Measurements from ENCODE around the gene FAM234B. TPM values are rescaled to one million over a fixed set of nuclear protein-coding genes. Genes with fewer than 3 reads are reported as not detected.

The FAM234B gene
- total RNA-seq, 2 experiments from 2014 or later = 3.0 to 3.2 TPM

DNA sequence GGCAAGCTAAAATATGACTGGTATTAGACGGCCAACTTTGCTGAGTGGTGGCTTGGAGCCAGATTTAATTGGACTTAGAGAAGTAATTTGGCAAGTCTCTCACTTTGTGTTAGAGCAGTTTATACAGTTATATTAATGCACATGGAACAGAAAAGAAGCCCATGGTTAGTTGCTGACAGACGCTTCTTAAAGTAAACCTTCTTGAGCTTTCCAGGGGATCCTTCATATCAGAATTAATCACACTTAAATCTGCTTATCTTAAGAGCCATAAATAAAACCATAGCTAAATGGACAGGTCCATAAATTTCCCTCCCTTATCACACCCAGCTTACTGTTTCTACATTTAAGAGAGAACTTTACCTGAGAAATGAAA is 49.7 kb downstream of the FAM234B start:
- intact Hi-C loops (cut with DNase I, micrococcal nuclease) = loop anchor here in 1 of 2 experiments (10.0 kb wide), 3 partner anchors 279 to 1071 kb away; partner anchors contain the start of genes APOLD1 and DDX47
- Mint-ChIP-seq H3K27me3 (no peaks in the 10 kb centered on the region), H3K36me3 (ENCODE audit: low read depth) (no peaks in the 10 kb centered on the region), H3K4me1 (ENCODE audit: low read depth) (peaks cover 14% of the 10 kb centered on the region), H3K9me3 (no peaks in the 10 kb centered on the region), H3K4me3 (no peak overlapping the region), H3K27ac (no peak overlapping the region)
- no peaks in the 10 kb centered on the region for H3K36me3 ChIP-seq (ENCODE audit: insufficient read depth, low read length)
- no peaks in the 10 kb centered on the region for H3K27me3 ChIP-seq (ENCODE audit: control insufficient read depth in 1 of 2, insufficient read depth in 2 of 2, low read length in 2 of 2)
- DNase-seq (no peak), ATAC-seq (ENCODE audit: poor library complexity) (no peak)
- H3K4me3 ChIP-seq (ENCODE audit: low read length) = no peak overlapping the region
- POLR2A ChIA-PET = interaction anchor here (0.8 kb wide), 1 partner anchor 118 kb away, joined by 3 read pairs; no protein-coding TSS in a partner anchor
- no peaks in the 10 kb centered on the region for H3K9me3 ChIP-seq (ENCODE audit: control insufficient read depth in 1 of 2, insufficient read depth in 1 of 2, low read length in 2 of 2)
- H3K4me1 ChIP-seq (ENCODE audit: insufficient read depth, low read length) = peaks cover 14% of the 10 kb centered on the region
- CTCF ChIA-PET = interaction anchor here (1.6 kb wide), 1 partner anchor 124 kb away, joined by 4 read pairs; no protein-coding TSS in a partner anchor
- no peak overlapping the region for H3K27ac ChIP-seq (ENCODE audit: low read depth in 1 of 2, low read length in 2 of 2)
- TF ChIP-seq, protein P1, sequence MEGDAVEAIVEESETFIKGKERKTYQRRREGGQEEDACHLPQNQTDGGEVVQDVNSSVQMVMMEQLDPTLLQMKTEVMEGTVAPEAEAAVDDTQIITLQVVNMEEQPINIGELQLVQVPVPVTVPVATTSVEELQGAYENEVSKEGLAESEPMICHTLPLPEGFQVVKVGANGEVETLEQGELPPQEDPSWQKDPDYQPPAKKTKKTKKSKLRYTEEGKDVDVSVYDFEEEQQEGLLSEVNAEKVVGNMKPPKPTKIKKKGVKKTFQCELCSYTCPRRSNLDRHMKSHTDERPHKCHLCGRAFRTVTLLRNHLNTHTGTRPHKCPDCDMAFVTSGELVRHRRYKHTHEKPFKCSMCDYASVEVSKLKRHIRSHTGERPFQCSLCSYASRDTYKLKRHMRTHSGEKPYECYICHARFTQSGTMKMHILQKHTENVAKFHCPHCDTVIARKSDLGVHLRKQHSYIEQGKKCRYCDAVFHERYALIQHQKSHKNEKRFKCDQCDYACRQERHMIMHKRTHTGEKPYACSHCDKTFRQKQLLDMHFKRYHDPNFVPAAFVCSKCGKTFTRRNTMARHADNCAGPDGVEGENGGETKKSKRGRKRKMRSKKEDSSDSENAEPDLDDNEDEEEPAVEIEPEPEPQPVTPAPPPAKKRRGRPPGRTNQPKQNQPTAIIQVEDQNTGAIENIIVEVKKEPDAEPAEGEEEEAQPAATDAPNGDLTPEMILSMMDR (IDR thresholded peaks at IDR 0.05) = no peak

DNA sequence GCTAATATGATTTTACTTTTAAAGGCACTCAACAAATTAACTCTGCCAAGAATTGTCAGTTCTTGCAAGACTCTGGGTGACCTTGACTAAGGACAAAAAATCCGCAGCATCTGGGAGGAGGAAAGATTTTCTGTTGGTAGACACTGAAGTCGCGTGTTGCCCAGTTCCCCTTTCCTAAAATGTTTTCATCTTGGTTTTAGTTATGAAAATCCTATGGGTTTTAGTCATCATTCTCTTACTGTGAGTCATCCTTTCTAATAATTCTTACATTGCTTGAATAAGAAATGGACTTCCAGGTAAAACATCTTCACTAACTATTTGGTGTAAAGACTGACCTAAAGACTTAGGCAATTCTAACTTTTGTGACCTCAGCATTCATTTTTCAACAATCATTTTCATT is 50.2 kb downstream of the FAM234B start:
- H3K4me3 Mint-ChIP-seq = no peak overlapping the region
- H3K36me3 Mint-ChIP-seq (ENCODE audit: low read depth) = no peaks in the 10 kb centered on the region
- H3K4me1 Mint-ChIP-seq (ENCODE audit: low read depth) = peaks cover 19% of the 10 kb centered on the region
- Histone ChIP-seq H3K9me3 (ENCODE audit: control insufficient read depth in 1 of 2, insufficient read depth in 1 of 2, low read length in 2 of 2) (no peaks in the 10 kb centered on the region), H3K4me3 (ENCODE audit: low read length) (no peak overlapping the region), H3K27me3 (ENCODE audit: control insufficient read depth in 1 of 2, insufficient read depth in 2 of 2, low read length in 2 of 2) (no peaks in the 10 kb centered on the region), H3K27ac (ENCODE audit: low read depth in 1 of 2, low read length in 2 of 2) (no peak overlapping the region), H3K4me1 (ENCODE audit: insufficient read depth, low read length) (peaks cover 16% of the 10 kb centered on the region), H3K36me3 (ENCODE audit: insufficient read depth, low read length) (no peaks in the 10 kb centered on the region)
- ChIA-PET POLR2A (no interaction called here), CTCF (interaction anchor here (1.6 kb wide), 1 partner anchor 123 kb away, joined by 4 read pairs; no protein-coding TSS in a partner anchor)
- intact Hi-C loops (cut with DNase I, micrococcal nuclease) = loop anchor here in 1 of 2 experiments (10.0 kb wide), 3 partner anchors 280 to 1070 kb away; partner anchors contain the start of genes APOLD1 and DDX47
- peak in 2 of 14 experiments; percentile 52 to 61 for DNase-seq
- no peak overlapping the region for H3K27ac Mint-ChIP-seq
- H3K27me3 Mint-ChIP-seq = no peaks in the 10 kb centered on the region
- H3K9me3 Mint-ChIP-seq = no peaks in the 10 kb centered on the region
- TF ChIP-seq, protein P1 (IDR thresholded peaks at IDR 0.05) = no peak
- no peak for ATAC-seq (ENCODE audit: poor library complexity)

DNA sequence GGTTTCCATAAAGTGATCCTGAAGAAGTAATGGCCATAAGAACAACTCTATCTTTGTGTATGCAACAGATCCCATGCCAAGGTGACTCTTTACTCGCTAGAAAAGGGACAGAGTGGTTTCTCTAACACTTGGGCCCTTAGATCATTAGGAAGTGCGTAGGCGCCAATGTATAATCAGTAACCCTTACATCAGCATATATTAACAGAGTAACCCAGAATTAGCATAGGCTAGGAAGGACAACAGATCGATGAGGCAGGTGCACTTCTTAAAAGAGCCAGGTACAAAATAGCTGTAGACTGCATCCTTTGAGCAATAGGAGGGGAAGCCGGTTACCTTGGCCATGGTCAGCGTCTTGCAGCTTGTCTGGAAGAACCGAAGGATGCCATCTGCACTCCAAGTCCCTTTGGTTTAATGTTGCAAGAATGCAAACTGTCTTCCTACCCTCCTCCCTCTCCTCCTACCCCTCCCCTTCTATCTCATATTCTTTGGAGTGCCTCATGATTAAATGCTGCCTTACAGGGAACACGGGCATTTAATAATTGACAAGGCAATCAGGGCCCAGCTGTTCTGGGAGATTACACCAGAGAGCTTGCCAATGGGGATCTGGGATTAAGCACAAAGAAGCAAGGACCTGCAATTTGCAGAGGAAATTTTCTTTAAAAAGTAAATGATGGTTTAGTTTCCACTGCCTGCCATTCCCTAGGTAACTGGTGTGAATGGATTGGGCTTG is 51.2 kb downstream of the FAM234B start:
- no peaks in the 10 kb centered on the region for H3K36me3 Mint-ChIP-seq (ENCODE audit: low read depth)
- TF ChIP-seq, protein P1 (IDR thresholded peaks at IDR 0.05) = no peak
- H3K9me3 Mint-ChIP-seq = no peaks in the 10 kb centered on the region
- ATAC-seq (ENCODE audit: poor library complexity) = no peak
- ChIA-PET POLR2A (no interaction called here), CTCF (interaction anchor here (1.6 to 1.8 kb wide), 2 partner anchors 117 to 122 kb away, joined by 4 to 10 read pairs; no protein-coding TSS in a partner anchor)
- peaks cover 20% of the 10 kb centered on the region for H3K4me1 ChIP-seq (ENCODE audit: insufficient read depth, low read length)
- peaks cover 30% of the 10 kb centered on the region for H3K4me1 Mint-ChIP-seq (ENCODE audit: low read depth)
- no peaks in the 10 kb centered on the region for H3K36me3 ChIP-seq (ENCODE audit: insufficient read depth, low read length)
- no peak overlapping the region for H3K4me3 ChIP-seq (ENCODE audit: low read length)
- H3K27me3 ChIP-seq (ENCODE audit: control insufficient read depth in 1 of 2, insufficient read depth in 2 of 2, low read length in 2 of 2) = no peaks in the 10 kb centered on the region
- no peak overlapping the region for H3K4me3 Mint-ChIP-seq
- intact Hi-C loops (cut with DNase I, micrococcal nuclease) = loop anchor here in 1 of 2 experiments (10.0 kb wide), 3 partner anchors 281 to 1069 kb away; partner anchors contain the start of genes APOLD1 and DDX47
- no peak overlapping the region for H3K27ac Mint-ChIP-seq
- no peaks in the 10 kb centered on the region for H3K27me3 Mint-ChIP-seq
- no peak overlapping the region for H3K27ac ChIP-seq (ENCODE audit: low read depth in 1 of 2, low read length in 2 of 2)
- no peak for DNase-seq
- no peaks in the 10 kb centered on the region for H3K9me3 ChIP-seq (ENCODE audit: control insufficient read depth in 1 of 2, insufficient read depth in 1 of 2, low read length in 2 of 2)
